Neuronal stem cell (in vitro differentiated cells): ENCODE measurements around the gene C14orf93.

Experiments used
- DNase-seq: peaks from one replicate; pipeline ENCODE4 v3.0.0-alpha.2; 2013; ENCODE audit warnings: low spot score
- H2AFZ ChIP-seq: one replicate; pipeline ENCODE4 v1.6.1; 2013; ENCODE audit warnings: mild to moderate bottlenecking, low read length, inconsistent platforms
- H2AK5ac ChIP-seq: 2 replicates; pipeline ENCODE4 v1.6.1; 2013; ENCODE audit warnings: low read depth, mild to moderate bottlenecking, inconsistent platforms, low read length, moderate library complexity, mixed read lengths
- H2BK120ac ChIP-seq: 2 replicates; pipeline ENCODE4 v1.6.1; 2013; ENCODE audit warnings: low read depth, mild to moderate bottlenecking, inconsistent platforms, low read length, moderate library complexity, mixed read lengths
- H2BK12ac ChIP-seq: one replicate; pipeline ENCODE4 v1.6.1; 2013; ENCODE audit warnings: low read length, inconsistent platforms
- H2BK15ac ChIP-seq: 2 replicates; pipeline ENCODE4 v1.6.1; 2013; ENCODE audit warnings: mild to moderate bottlenecking, low read length, inconsistent platforms, mixed read lengths
- H2BK5ac ChIP-seq: one replicate; pipeline ENCODE4 v1.6.1; 2013; ENCODE audit warnings: inconsistent platforms, mild to moderate bottlenecking, low read length, moderate library complexity
- H3K14ac ChIP-seq: one replicate; pipeline ENCODE4 v1.6.1; 2013; ENCODE audit warnings: low read length, inconsistent platforms
- H3K18ac ChIP-seq: 2 replicates; pipeline ENCODE4 v1.6.1; 2013; ENCODE audit warnings: low read length, inconsistent platforms
- H3K23ac ChIP-seq: 2 replicates; pipeline ENCODE4 v1.6.1; 2013; ENCODE audit warnings: low read depth, mild to moderate bottlenecking, mixed read lengths, low read length, inconsistent platforms; ENCODE audit not compliant: poor library complexity
- H3K27ac ChIP-seq: replicated peaks from 3 replicates; pipeline ENCODE4 v1.5.1; 2013; ENCODE audit warnings: low read length, inconsistent platforms
- H3K27me3 ChIP-seq, 3 experiments: 2 replicates each; pipeline ENCODE4 v1.6.1; 2013; ENCODE audit warnings: low read length in 3 of 3, mild to moderate bottlenecking in 2 of 3, inconsistent platforms in 1 of 3, low read depth in 1 of 3, mixed read lengths in 1 of 3, moderate library complexity in 1 of 3; ENCODE audit not compliant: control insufficient read depth in 3 of 3, insufficient read depth in 3 of 3
- H3K36me3 ChIP-seq, 2 donors: replicated peaks in 1 of 2; 2 replicates each; pipeline ENCODE4 v1.6.1; 2013; ENCODE audit warnings: low read length in 2 of 2; ENCODE audit not compliant: control insufficient read depth in 2 of 2, insufficient read depth in 2 of 2
- H3K4ac ChIP-seq: 2 replicates; pipeline ENCODE4 v1.6.1; 2013; ENCODE audit warnings: inconsistent platforms, mild to moderate bottlenecking, low read length, moderate library complexity
- H3K4me1 ChIP-seq, 2 donors: 1 replicate in 1 of 2; 2 replicates in 1 of 2; pipeline ENCODE4 v1.6.1; 2013; ENCODE audit warnings: low read length in 2 of 2, low read depth in 1 of 2; ENCODE audit not compliant: control insufficient read depth in 2 of 2, insufficient read depth in 1 of 2
- H3K4me2 ChIP-seq: one replicate; pipeline ENCODE4 v1.6.1; 2013; ENCODE audit warnings: mild to moderate bottlenecking, low read length, inconsistent platforms; ENCODE audit not compliant: insufficient read depth, poor library complexity, severe bottlenecking
- H3K4me3 ChIP-seq, 2 donors: 2 replicates each; pipeline ENCODE4 v1.5.1; 2013; ENCODE audit warnings: low read length in 2 of 2, mild to moderate bottlenecking in 2 of 2, inconsistent platforms in 1 of 2, moderate library complexity in 1 of 2
- H3K79me1 ChIP-seq: one replicate; pipeline ENCODE4 v1.6.1; 2013; ENCODE audit warnings: low read depth, mild to moderate bottlenecking, inconsistent platforms, low read length, moderate library complexity
- H3K9ac ChIP-seq: one replicate; pipeline ENCODE4 v1.6.1; 2013; ENCODE audit warnings: mild to moderate bottlenecking, low read depth, low read length, inconsistent platforms; ENCODE audit not compliant: poor library complexity
- H3K9me3 ChIP-seq, 2 donors: replicated peaks in 1 of 2; 2 replicates each; pipeline versions ENCODE3 to v1.6.1; 2013; ENCODE audit warnings: low read length in 2 of 2, mild to moderate bottlenecking in 2 of 2, inconsistent platforms in 1 of 2, low read depth in 1 of 2, mixed read lengths in 1 of 2, moderate library complexity in 1 of 2; ENCODE audit not compliant: control insufficient read depth in 2 of 2, insufficient read depth in 1 of 2
- H4K8ac ChIP-seq: one replicate; pipeline ENCODE4 v1.6.1; 2013; ENCODE audit warnings: low read depth, mild to moderate bottlenecking, inconsistent platforms, low read length, moderate library complexity
- H4K91ac ChIP-seq: one replicate; pipeline ENCODE4 v1.6.1; 2013; ENCODE audit warnings: low read length, low read depth, mild to moderate bottlenecking, inconsistent platforms; ENCODE audit not compliant: poor library complexity
- WGBS, 2 donors: extraction: QIAGEN DNeasy Blood & Tissue Kit; methylation state at CpG; one replicate each; pipeline ENCODE4 v1.1.7; 2013; ENCODE audit warnings: missing lambda C conversion rate in 2 of 2, mixed read lengths in 1 of 2; ENCODE audit not compliant: insufficient read length in 2 of 2, insufficient replicate concordance in 1 of 2; ENCODE audit errors: extremely low coverage in 2 of 2; 5-methylcytosine and 5-hydroxymethylcytosine counted together

C14orf93 gene

DNA sequence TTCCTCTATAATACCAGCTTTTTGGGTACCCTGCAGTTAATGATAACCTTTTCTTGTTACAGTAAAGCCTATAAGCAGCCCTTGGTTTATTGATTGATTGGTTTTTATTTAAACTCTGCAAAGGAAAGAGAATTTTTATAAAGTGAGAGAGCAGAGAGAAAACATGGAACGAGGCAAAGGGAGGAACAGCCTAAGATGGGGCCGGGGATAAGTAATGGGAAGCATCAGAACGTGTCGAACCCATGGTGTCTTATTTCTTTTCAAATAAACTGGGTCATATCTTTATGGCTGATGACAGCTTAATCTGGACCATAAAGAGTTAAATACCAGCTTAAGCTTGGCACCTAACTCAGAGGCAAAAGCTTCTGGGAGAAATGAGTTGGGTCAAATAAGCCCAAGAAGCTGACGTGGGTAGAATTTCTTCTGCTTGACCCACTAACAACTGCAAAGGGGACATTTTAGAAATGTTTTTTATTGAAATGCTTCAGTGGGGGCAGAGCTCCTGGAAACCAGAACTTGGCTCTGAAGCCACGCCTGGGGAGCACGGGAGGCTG is 12.0 kb upstream of the C14orf93 start:
- Histone ChIP-seq H3K9me3 (no peaks in the 10 kb centered on the region), H3K9ac (no peak overlapping the region), H2AFZ (no peak overlapping the region), H3K23ac (no peak overlapping the region), H3K27ac (no peak overlapping the region), H3K27me3 (no peaks in the 10 kb centered on the region), H2BK5ac (no peak overlapping the region), H2BK12ac (no peak overlapping the region), H3K18ac (no peak overlapping the region), H3K4me1 (peaks cover 2 to 13% of the 10 kb centered on the region in 2 donors), H2BK15ac (no peak overlapping the region), H3K36me3 (peaks cover 12 to 32% of the 10 kb centered on the region in 2 donors), H4K91ac (no peak overlapping the region), H3K14ac (no peak overlapping the region), H3K4me3 (no peak overlapping the region), H2AK5ac (no peak overlapping the region), H3K4me2 (no peak overlapping the region), H2BK120ac (no peak overlapping the region), H3K4ac (no peak overlapping the region), H3K79me1 (no peaks in the 10 kb centered on the region), H4K8ac (no peak overlapping the region)
- DNase-seq, result no peak
- no CpG with 5 or more reads among the region's 7 CpGs for WGBS, 2 donors

DNA sequence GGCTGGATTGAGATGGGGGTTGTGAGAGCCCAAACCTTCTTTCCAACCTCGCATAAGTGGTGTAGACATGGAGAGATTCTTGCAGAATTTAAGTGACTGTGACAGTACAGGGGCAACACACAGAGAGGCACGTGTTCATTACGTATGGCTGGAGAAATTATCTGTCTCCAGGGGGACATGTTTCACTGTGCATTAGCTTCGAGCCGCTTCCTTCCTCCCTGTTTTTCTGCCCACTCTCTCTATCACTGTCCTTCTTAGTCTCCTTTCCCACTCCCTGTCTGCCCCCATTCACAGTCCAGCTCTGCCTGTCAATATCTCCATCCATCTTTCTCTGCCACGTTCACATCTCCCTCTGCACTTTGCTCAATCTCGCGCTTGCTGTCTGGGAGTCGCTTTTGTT is 11.5 kb upstream of the C14orf93 start:
- Histone ChIP-seq H4K91ac (no peak overlapping the region), H3K4me3 (no peak overlapping the region), H3K27ac (no peak overlapping the region), H2BK5ac (no peak overlapping the region), H3K9me3 (no peaks in the 10 kb centered on the region), H2AFZ (no peak overlapping the region), H2BK15ac (no peak overlapping the region), H3K36me3 (peaks cover 12 to 29% of the 10 kb centered on the region in 2 donors), H3K9ac (no peak overlapping the region), H3K4me1 (peaks cover 2 to 13% of the 10 kb centered on the region in 2 donors), H2BK12ac (no peak overlapping the region), H3K79me1 (no peaks in the 10 kb centered on the region), H3K14ac (no peak overlapping the region), H2AK5ac (no peak overlapping the region), H3K4me2 (no peak overlapping the region), H3K4ac (no peak overlapping the region), H3K18ac (no peak overlapping the region), H3K23ac (no peak overlapping the region), H2BK120ac (no peak overlapping the region), H4K8ac (no peak overlapping the region), H3K27me3 (no peaks in the 10 kb centered on the region)
- DNase-seq, result no peak
- WGBS, 2 donors, result no CpG with 5 or more reads among the region's 9 CpGs

DNA sequence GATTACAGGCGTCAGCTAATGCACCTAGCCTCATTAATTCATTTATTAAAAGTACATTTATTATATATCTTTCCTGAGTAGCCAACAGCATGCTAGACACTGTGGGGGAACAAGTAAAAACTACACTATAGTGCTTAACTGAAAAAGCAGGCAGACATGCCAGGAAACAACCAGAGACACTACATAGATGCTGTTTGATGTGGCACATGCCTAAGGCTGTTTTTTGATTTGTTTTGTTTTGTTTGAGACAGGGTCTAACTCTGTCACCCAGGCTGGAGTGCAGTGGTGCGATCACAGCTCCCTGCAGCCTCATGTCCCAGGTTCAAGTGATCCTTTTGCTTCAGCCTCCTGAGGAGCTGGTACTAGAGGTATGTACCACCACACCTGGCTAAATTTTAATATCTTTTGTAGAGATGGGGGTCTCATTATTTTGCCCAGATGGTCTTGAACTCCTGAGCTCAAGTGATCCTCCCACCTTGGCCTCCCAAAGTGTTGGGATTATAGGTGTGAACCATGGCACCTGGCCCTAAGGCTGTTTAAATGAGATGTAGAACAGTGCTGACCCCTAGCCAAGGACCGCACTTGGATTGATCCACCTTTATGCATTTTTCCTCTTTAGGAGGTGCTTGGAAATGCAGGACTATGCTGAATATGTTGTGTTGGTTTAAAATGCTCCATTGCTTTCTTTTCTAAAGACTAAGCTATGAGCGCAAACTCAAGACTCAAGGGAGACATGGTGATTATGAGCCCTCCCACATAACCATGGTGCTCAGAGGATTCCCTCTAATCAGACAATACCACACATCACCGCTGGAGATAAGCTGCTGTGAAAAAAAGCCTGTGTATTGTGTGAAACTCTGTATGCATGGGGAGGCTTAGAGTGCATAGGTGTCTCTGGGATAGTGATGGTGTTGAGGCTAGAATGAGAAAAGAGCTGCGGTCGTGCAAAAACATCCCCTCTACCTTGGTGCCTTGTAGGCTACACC is 10.5 kb upstream of the C14orf93 start:
- no peak overlapping the region for H3K23ac ChIP-seq
- H2AFZ ChIP-seq, result no peak overlapping the region
- H2BK5ac ChIP-seq, result no peak overlapping the region
- H3K79me1 ChIP-seq, result no peaks in the 10 kb centered on the region
- H4K91ac ChIP-seq, result no peak overlapping the region
- DNase-seq, result no peak
- no peak overlapping the region for H3K4me2 ChIP-seq
- no peak overlapping the region for H2BK12ac ChIP-seq
- no peak overlapping the region for H2BK120ac ChIP-seq
- no peak overlapping the region for H3K4ac ChIP-seq
- H3K27ac ChIP-seq, result no peak overlapping the region
- no peak overlapping the region for H3K14ac ChIP-seq
- H3K4me1 ChIP-seq, result peaks cover 2 to 9% of the 10 kb centered on the region in 2 donors
- H3K18ac ChIP-seq, result no peak overlapping the region
- H3K9me3 ChIP-seq, result no peaks in the 10 kb centered on the region
- no peak overlapping the region for H3K9ac ChIP-seq
- WGBS, 2 donors, result no CpG with 5 or more reads among the region's 7 CpGs
- H2BK15ac ChIP-seq, result no peak overlapping the region
- no peak overlapping the region for H3K4me3 ChIP-seq
- H2AK5ac ChIP-seq, result no peak overlapping the region
- H4K8ac ChIP-seq, result no peak overlapping the region
- H3K27me3 ChIP-seq, result no peaks in the 10 kb centered on the region
- peaks cover 5 to 19% of the 10 kb centered on the region in 2 donors for H3K36me3 ChIP-seq

DNA sequence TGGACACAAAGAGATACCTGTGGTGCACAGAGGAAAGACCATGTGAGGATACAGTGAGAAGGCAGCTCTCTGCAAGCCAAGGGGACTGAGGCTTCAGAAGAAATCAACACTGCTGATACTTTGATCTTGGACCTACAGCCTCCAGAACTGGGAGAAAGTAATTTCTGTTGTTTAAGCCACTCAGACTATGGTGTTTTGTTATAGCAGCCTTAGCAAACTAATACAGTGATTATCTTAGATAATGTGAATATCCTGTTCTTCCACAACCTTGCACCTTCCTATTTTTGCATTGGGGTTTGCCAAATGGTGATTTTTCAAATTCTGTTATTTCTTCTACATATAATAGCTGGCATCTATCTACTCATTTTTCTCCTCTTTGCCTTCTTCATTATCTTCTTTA is 8.2 kb upstream of the C14orf93 start:
- Histone ChIP-seq H2BK12ac (no peak overlapping the region), H3K14ac (no peak overlapping the region), H4K91ac (no peak overlapping the region), H2AK5ac (no peak overlapping the region), H3K36me3 (no peaks in the 10 kb centered on the region), H3K79me1 (no peaks in the 10 kb centered on the region), H3K27ac (no peak overlapping the region), H2AFZ (no peak overlapping the region), H4K8ac (no peak overlapping the region), H2BK120ac (no peak overlapping the region), H3K9ac (no peak overlapping the region), H3K4ac (no peak overlapping the region), H2BK5ac (no peak overlapping the region), H3K9me3 (no peaks in the 10 kb centered on the region), H3K18ac (no peak overlapping the region), H3K4me3 (no peak overlapping the region), H3K4me1 (peaks cover 0 to 4% of the 10 kb centered on the region in 2 donors), H3K4me2 (no peak overlapping the region), H3K23ac (no peak overlapping the region), H2BK15ac (no peak overlapping the region), H3K27me3 (no peaks in the 10 kb centered on the region)
- no peak for DNase-seq
